IMR-90 (cell line): ENCODE measurements around the gene TCERG1L. TPM values are rescaled to one million over a fixed set of nuclear protein-coding genes. Genes with fewer than 3 reads are reported as not detected.

Source experiments
- ATAC-seq: fragments of 200-7000 bp; cut with Tn5 transposase; 2 replicates; pipeline ENCODE4 v1.9.1; 2020; ENCODE audit warnings: low read depth, mild to moderate bottlenecking, moderate library complexity
- BruUV-seq: library from RNA; stranded (reverse); fragments of 400-500 nt; replicated peaks from 2 replicates; lab custom pipeline; 2021; lab: Mats Ljungman, UMichigan
- CTCF ChIA-PET: fragments of 300-600 bp; formaldehyde crosslinking; extraction: SDS; loops from one replicate; lab custom pipeline; 2021; ENCODE audit warnings: antibody characterized with exemption; lab: Yijun Ruan, JAX
- POLR2A ChIA-PET: fragments of 300-600 bp; sonication (Branson Sonifier 250); formaldehyde crosslinking; loops from one replicate; lab custom pipeline; 2022; ENCODE audit warnings: antibody characterized with exemption; ENCODE audit not compliant: unreplicated experiment; lab: Charles Lee
- DNase-seq: peaks from one replicate; pipeline ENCODE4 v3.0.0; 2013
- H2AFZ ChIP-seq: replicated peaks from 2 replicates; pipeline ENCODE3; 2013; ENCODE audit warnings: low read length, mild to moderate bottlenecking; ENCODE audit not compliant: poor library complexity
- H2AK5ac ChIP-seq: 2 replicates; pipeline ENCODE4 v1.6.1; 2013; ENCODE audit warnings: low read depth, low read length, inconsistent platforms
- H2AK9ac ChIP-seq: replicated peaks from 2 replicates; pipeline ENCODE3; 2013; ENCODE audit warnings: mild to moderate bottlenecking, low read depth, low read length, moderate library complexity; ENCODE audit not compliant: poor library complexity
- H2BK120ac ChIP-seq: 2 replicates; pipeline ENCODE4 v1.6.1; 2013; ENCODE audit warnings: low read depth, low read length, inconsistent platforms
- H2BK15ac ChIP-seq: 3 replicates; pipeline ENCODE4 v1.6.1; 2013; ENCODE audit warnings: low read depth, low read length, inconsistent platforms
- H2BK20ac ChIP-seq: 2 replicates; pipeline ENCODE4 v1.6.1; 2013; ENCODE audit warnings: low read depth, mild to moderate bottlenecking, inconsistent platforms, low read length, moderate library complexity
- H2BK5ac ChIP-seq: 2 replicates; pipeline ENCODE4 v1.6.1; 2013; ENCODE audit warnings: mild to moderate bottlenecking, low read depth, low read length, inconsistent platforms; ENCODE audit not compliant: poor library complexity, severe bottlenecking
- H3K14ac ChIP-seq: replicated peaks from 2 replicates; pipeline ENCODE4 v1.6.1; 2013; ENCODE audit warnings: low read depth, low read length, inconsistent platforms
- H3K18ac ChIP-seq: 2 replicates; pipeline ENCODE4 v1.6.1; 2013; ENCODE audit warnings: low read depth, low read length, control low read depth
- H3K23ac ChIP-seq: 2 replicates; pipeline ENCODE4 v1.6.1; 2013; ENCODE audit warnings: low read depth, low read length, inconsistent platforms
- H3K27ac ChIP-seq: 2 replicates; pipeline ENCODE4 v1.5.1; 2013; ENCODE audit warnings: mild to moderate bottlenecking, control low read depth, low read length; ENCODE audit not compliant: insufficient read depth
- H3K27me3 ChIP-seq: 2 replicates; pipeline ENCODE4 v1.6.1; 2013; ENCODE audit warnings: low read length; ENCODE audit not compliant: control insufficient read depth, insufficient read depth
- H3K36me3 ChIP-seq: 2 replicates; pipeline ENCODE4 v1.6.1; 2013; ENCODE audit warnings: low read length, mixed read lengths; ENCODE audit not compliant: control insufficient read depth, insufficient read depth
- H3K4ac ChIP-seq: 2 replicates; pipeline ENCODE4 v1.6.1; 2013; ENCODE audit warnings: low read depth, low read length, inconsistent platforms
- H3K4me1 ChIP-seq: 2 replicates; pipeline ENCODE4 v1.6.1; 2013; ENCODE audit warnings: low read length, mixed read lengths; ENCODE audit not compliant: control insufficient read depth, insufficient read depth
- H3K4me2 ChIP-seq: 2 replicates; pipeline ENCODE4 v1.6.1; 2013; ENCODE audit warnings: low read depth, mild to moderate bottlenecking, control low read depth, low read length, moderate library complexity
- H3K4me3 ChIP-seq: 2 replicates; pipeline ENCODE4 v1.5.1; 2013; ENCODE audit warnings: low read depth, mild to moderate bottlenecking, control low read depth, low read length, moderate library complexity; ENCODE audit not compliant: insufficient read depth
- H3K56ac ChIP-seq: 2 replicates; pipeline ENCODE4 v1.6.1; 2013; ENCODE audit warnings: low read length, inconsistent platforms; ENCODE audit not compliant: insufficient read depth; ENCODE audit errors: extremely low read depth
- H3K79me1 ChIP-seq, 2 experiments: 2 replicates each; pipeline ENCODE4 v1.6.1; 2013; ENCODE audit warnings: low read length in 2 of 2, inconsistent platforms in 1 of 2, low read depth in 1 of 2
- H3K9ac ChIP-seq: 2 replicates; pipeline ENCODE4 v1.6.1; 2013; ENCODE audit warnings: low read depth, low read length, control low read depth
- H3K9me1 ChIP-seq: 2 replicates; pipeline ENCODE4 v1.6.1; 2013; ENCODE audit warnings: low read length, inconsistent platforms; ENCODE audit not compliant: insufficient read depth
- H3K9me3 ChIP-seq: 2 replicates; pipeline ENCODE4 v1.6.1; 2013; ENCODE audit warnings: low read length; ENCODE audit not compliant: control insufficient read depth, insufficient read depth
- H4K20me1 ChIP-seq: 2 replicates; pipeline ENCODE4 v1.6.1; 2013; ENCODE audit warnings: low read length, inconsistent platforms; ENCODE audit not compliant: insufficient read depth
- H4K5ac ChIP-seq: 2 replicates; pipeline ENCODE4 v1.6.1; 2013; ENCODE audit warnings: mild to moderate bottlenecking, low read depth, low read length, control low read depth
- H4K8ac ChIP-seq, 2 experiments: 2 replicates each; pipeline ENCODE4 v1.6.1; 2013; ENCODE audit warnings: low read depth in 2 of 2, low read length in 2 of 2, control low read depth in 1 of 2, inconsistent platforms in 1 of 2
- H4K91ac ChIP-seq: 2 replicates; pipeline ENCODE4 v1.6.1; 2013; ENCODE audit warnings: low read depth, low read length, inconsistent platforms; ENCODE audit not compliant: insufficient read depth
- MAFK ChIP-seq: IDR thresholded peaks from 2 replicates; pipeline ENCODE4 v1.6.1; 2012; ENCODE audit warnings: low read depth, low read length, improper control_type of control experiment
- MXI1 ChIP-seq: IDR thresholded peaks from 2 replicates; pipeline ENCODE4 v1.6.1; 2012; ENCODE audit warnings: low read depth, mild to moderate bottlenecking, low read length, moderate library complexity, borderline replicate concordance
- NFE2L2 ChIP-seq: fragments of 150-350 bp; IDR thresholded peaks from 2 replicates; pipeline ENCODE4 v1.6.1; 2016; ENCODE audit warnings: low read depth, mild to moderate bottlenecking, low read length
- POLR2A ChIP-seq: IDR thresholded peaks from 2 replicates; pipeline ENCODE4 v1.6.1; 2012; ENCODE audit warnings: mild to moderate bottlenecking, low read depth, low read length
- WGBS, 2 experiments: methylation state at CpG; one replicate each; pipeline versions ENCODE4 v1.1.5 to v1.1.7; 2013; ENCODE audit warnings: missing lambda C conversion rate in 2 of 2; ENCODE audit not compliant: insufficient read length in 1 of 2; ENCODE audit errors: extremely low coverage in 2 of 2; 5-methylcytosine and 5-hydroxymethylcytosine counted together
- dilution Hi-C: fragments of 300-500 bp; cut with HindIII; formaldehyde crosslinking; loops from one replicate; pipeline ENCODE4 v1.14.3; 2018; ENCODE audit warnings: low sequenced_read_pairs; ENCODE audit not compliant: unreplicated experiment
- in situ Hi-C: fragments of 300-500 bp; cut with MboI; formaldehyde crosslinking; loops from 3 replicates; pipeline ENCODE4 v1.14.3; 2019; ENCODE audit warnings: low sequenced_read_pairs, inconsistent platforms, mixed read lengths
- intact Hi-C: fragments of 100-400 bp; cut with micrococcal nuclease; formaldehyde crosslinking; loops from 2 replicates; pipeline ENCODE4 v1.10.0; 2022
- polyA plus RNA-seq, 3 experiments: library from polyadenylated mRNA; depleted of rRNA; stranded (reverse); fragments of >200 nt; gene quantifications; 2 replicates each; pipeline ENCODE4 v1.2.3, GENCODE V29; 2012; ENCODE audit warnings: low replicate concordance in 1 of 3
- total RNA-seq: library from RNA; depleted of rRNA; stranded (reverse); fragments of >200 nt; gene quantifications from 2 replicates; pipeline ENCODE4 v1.2.3, GENCODE V29; 2012

The TCERG1L gene
- total and polyA plus RNA-seq, 2 of the 4 experiments (the other 2 are of a cell fraction), result not detected

- H3K4me3 ChIP-seq, result no peak overlapping the region
- H3K18ac ChIP-seq, result no peak overlapping the region
- H4K91ac ChIP-seq, result no peak overlapping the region
- no peaks in the 10 kb centered on the region for H4K20me1 ChIP-seq
- no peak overlapping the region for H4K8ac ChIP-seq
- H2AK5ac ChIP-seq, result no peak overlapping the region
- peaks cover 58% of the 10 kb centered on the region for H3K9me3 ChIP-seq
- H4K5ac ChIP-seq, result no peak overlapping the region
- no peaks in the 10 kb centered on the region for H3K79me1 ChIP-seq
- no peaks in the 10 kb centered on the region for H3K9me1 ChIP-seq
- ChIA-PET POLR2A (no interaction called here), CTCF (no interaction called here)
- H3K4me2 ChIP-seq, result no peak overlapping the region
- ATAC-seq, result no peak
- no peak overlapping the region for H3K23ac ChIP-seq
- no peak overlapping the region for H2BK15ac ChIP-seq
- no peak overlapping the region for H3K56ac ChIP-seq
- no peaks in the 10 kb centered on the region for H3K4me1 ChIP-seq
- dilution Hi-C loops (no loop called here), in situ Hi-C loops (no loop called here), intact Hi-C loops (no loop called here)
- H2BK120ac ChIP-seq, result no peak overlapping the region
- no TSS peak for BruUV-seq
- H2AFZ ChIP-seq, result no peak overlapping the region
- no peak overlapping the region for H2AK9ac ChIP-seq
- no peaks in the 10 kb centered on the region for H3K36me3 ChIP-seq
- no peak overlapping the region for H3K9ac ChIP-seq
- no peak for DNase-seq
- TF ChIP-seq MXI1 (no peak), MAFK (no peak), NFE2L2 (no peak), POLR2A (no peak)
- no peak overlapping the region for H3K14ac ChIP-seq
- no peak overlapping the region for H3K27ac ChIP-seq
- 6% methylated on average over 7 of the region's 8 CpGs; no CpG with 5 or more reads in 1 of the 2 experiments for WGBS, 2 experiments
- H2BK5ac ChIP-seq, result no peak overlapping the region
- H3K4ac ChIP-seq, result no peak overlapping the region
- no peaks in the 10 kb centered on the region for H3K27me3 ChIP-seq
- no peak overlapping the region for H2BK20ac ChIP-seq
Observed at GRCh38 chr10:131242007-131242406, 69.5 kb downstream of the TCERG1L start.
